PC-9 (cell line): ENCODE data around the gene PPP2R3A. TPM values are rescaled to one million over a fixed set of nuclear protein-coding genes. Genes with fewer than 3 reads are reported as not detected.

Experiments used
- Bru-seq: library from RNA; stranded (reverse); fragments of 400-500 nt; gene quantifications from one replicate; lab custom pipeline; 2021; lab: Mats Ljungman, UMichigan
- BruChase-seq, 2 experiments: library from RNA; stranded (reverse); fragments of 400-500 nt; gene quantifications; one replicate each; lab custom pipeline; 2021; lab: Mats Ljungman, UMichigan
- BruUV-seq: library from RNA; stranded (reverse); fragments of 400-500 nt; replicated peaks from 2 replicates; lab custom pipeline; 2021; lab: Mats Ljungman, UMichigan
- CTCF ChIA-PET: fragments of 300-600 bp; sonication (Branson Sonifier 250); formaldehyde crosslinking; loops from one replicate; lab custom pipeline; 2022; ENCODE audit warnings: antibody characterized with exemption; lab: Charles Lee
- POLR2A ChIA-PET: fragments of 300-600 bp; sonication (Branson Sonifier 250); formaldehyde crosslinking; loops from one replicate; lab custom pipeline; 2022; ENCODE audit warnings: antibody characterized with exemption; ENCODE audit not compliant: unreplicated experiment; lab: Charles Lee
- DNase-seq, 2 experiments: peaks; one replicate each; pipeline versions ENCODE4 v3.0.0 to v3.0.0-alpha.2; 2015 to 2022; ENCODE audit warnings: mixed read lengths in 1 of 2
- H2AFZ ChIP-seq: fragments of 200-600 bp; sonication (generic); 2 replicates; pipeline ENCODE4 v1.8.1; 2017; ENCODE audit warnings: antibody characterized with exemption
- H3F3A ChIP-seq: fragments of 200-600 bp; sonication (generic); 2 replicates; pipeline ENCODE4 v1.8.1; 2017; ENCODE audit warnings: antibody characterized with exemption, mild to moderate bottlenecking, low read depth; ENCODE audit not compliant: insufficient read depth
- H3K27ac ChIP-seq: fragments of 200-600 bp; sonication (generic); 2 replicates; pipeline ENCODE4 v1.6.1; 2016; ENCODE audit warnings: mixed run types
- H3K27me3 ChIP-seq: fragments of 200-600 bp; sonication (generic); 2 replicates; pipeline ENCODE4 v1.6.1; 2016; ENCODE audit warnings: low read depth, mixed run types; ENCODE audit not compliant: insufficient read depth
- H3K36me3 ChIP-seq: fragments of 200-600 bp; sonication (generic); 2 replicates; pipeline ENCODE4 v1.6.1; 2016; ENCODE audit warnings: low read depth, mixed run types
- H3K4me1 ChIP-seq: fragments of 200-600 bp; sonication (generic); replicated peaks from 2 replicates; pipeline ENCODE4 v1.6.1; 2016; ENCODE audit warnings: mixed run types; ENCODE audit not compliant: insufficient read depth
- H3K4me2 ChIP-seq: fragments of 200-600 bp; sonication (generic); 2 replicates; pipeline ENCODE4 v1.6.1; 2017; ENCODE audit warnings: mixed run types
- H3K4me3 ChIP-seq: fragments of 200-600 bp; sonication (generic); 2 replicates; pipeline ENCODE4 v1.6.1; 2016; ENCODE audit warnings: mixed run types
- H3K79me2 ChIP-seq: fragments of 200-600 bp; sonication (generic); 2 replicates; pipeline ENCODE4 v1.6.1; 2017; ENCODE audit warnings: low read depth, mixed run types
- H3K9me2 ChIP-seq: fragments of 200-600 bp; sonication (generic); 2 replicates; pipeline ENCODE4 v1.8.1; 2017; ENCODE audit warnings: mild to moderate bottlenecking; ENCODE audit not compliant: insufficient read depth
- H3K9me3 ChIP-seq: fragments of 200-600 bp; sonication (generic); 2 replicates; pipeline ENCODE4 v1.8.1; 2016; ENCODE audit warnings: low read depth; ENCODE audit not compliant: insufficient read depth
- H4K20me1 ChIP-seq: fragments of 200-600 bp; sonication (generic); 2 replicates; pipeline ENCODE4 v1.8.1; 2017; ENCODE audit not compliant: insufficient read depth
- CTCF ChIP-seq: fragments of 200-600 bp; sonication (generic); conservative IDR thresholded peaks from 2 replicates; pipeline ENCODE4 v1.6.1; 2017; ENCODE audit warnings: mixed run types, antibody characterized with exemption, mild to moderate bottlenecking, moderate library complexity
- EZH2 ChIP-seq: fragments of 200-600 bp; sonication (generic); IDR thresholded peaks from 2 replicates; pipeline ENCODE4 v1.8.0; 2017; ENCODE audit warnings: antibody characterized with exemption, low read depth
- intact Hi-C: fragments of 100-400 bp; cut with micrococcal nuclease; formaldehyde crosslinking; loops from one replicate; pipeline ENCODE4 v1.10.0; 2022; ENCODE audit not compliant: unreplicated experiment
- long read RNA-seq: library from polyadenylated mRNA; stranded (forward); transcript quantifications from one replicate; pipeline ENCODE4 v2.0.0, GENCODE V29; 2022
- total RNA-seq: library from RNA; stranded (reverse); gene quantifications from 2 replicates; pipeline ENCODE4 v1.2.3, GENCODE V29; 2021

The PPP2R3A gene
- total RNA-seq, result 30.0 and 42.6 TPM in 2 replicates
- Bru-seq, nascent RNA, result percentile 94 among the genes with signal in this experiment
- BruChase-seq, experiment 1, labeled RNA remaining after a 2-hour chase, result percentile 89 among the genes with signal in this experiment
- BruChase-seq, experiment 2, labeled RNA remaining after a 6-hour chase, result percentile 83 among the genes with signal in this experiment
- long read RNA-seq, full-length matches to known transcripts, result 12 of 48 reads
- long read RNA-seq, partial matches to known transcripts, result 5 of 48 reads
- long read RNA-seq, other reads (novel, unspliced or antisense), result 31 of 48 reads

GRCh38 chr3:135965506-135966270 is at the start of gene PPP2R3A:
TSS of gene PPP2R3A (plus strand) at chr3:135965728. CDS start at chr3:136001499, 35,771 bp downstream.
- no peaks in the 10 kb centered on the region for H3K27me3 ChIP-seq
- peaks cover 45% of the 10 kb centered on the region for H3K79me2 ChIP-seq
- peak within 1 kb of the TSS; percentile 89 for H2AFZ ChIP-seq
- H4K20me1 ChIP-seq, result no peaks in the 10 kb centered on the region
- ChIA-PET POLR2A (interaction anchor here (0.6 to 0.7 kb wide), 2 partner anchors 44 to 850 kb away, joined by 4 read pairs; no protein-coding TSS in a partner anchor), CTCF (interaction anchor here (0.9 to 1.0 kb wide), 2 partner anchors 44 to 76 kb away, joined by 3 to 4 read pairs; no protein-coding TSS in a partner anchor)
- H3F3A ChIP-seq, result peaks cover 7% of the 10 kb centered on the region; the same call in 1 of the 2 replicates
- H3K9me2 ChIP-seq, result peaks cover 3% of the 10 kb centered on the region; the same call in 1 of the 2 replicates
- TF ChIP-seq CTCF (no peak), EZH2 (no peak)
- peaks cover under 1% of the 10 kb centered on the region; the same call in 1 of the 2 replicates for H3K9me3 ChIP-seq
- peaks cover 32% of the 10 kb centered on the region for H3K4me1 ChIP-seq
- no TSS peak for BruUV-seq
- peak within 1 kb of the TSS; percentile 85 for H3K4me3 ChIP-seq
- H3K27ac ChIP-seq, result peak within 1 kb of the TSS; percentile 49
- intact Hi-C loops, result loop anchor here (1.0 to 2.0 kb wide), 5 partner anchors 30 to 77 kb away; no protein-coding TSS in a partner anchor
- H3K36me3 ChIP-seq, result no peaks in the 10 kb centered on the region
- H3K4me2 ChIP-seq, result peak within 1 kb of the TSS; percentile 92
- DNase-seq, result peak; percentile 70 to 93

- Histone ChIP-seq H3K4me2 (no peak overlapping the region), H3K27me3 (no peaks in the 10 kb centered on the region), H3K36me3 (no peaks in the 10 kb centered on the region), H3K27ac (no peak overlapping the region), H3K9me3 (no peaks in the 10 kb centered on the region; the same call in 1 of the 2 replicates), H3F3A (no peaks in the 10 kb centered on the region), H2AFZ (no peak overlapping the region), H4K20me1 (no peaks in the 10 kb centered on the region), H3K79me2 (no peaks in the 10 kb centered on the region), H3K4me1 (no peaks in the 10 kb centered on the region), H3K4me3 (no peak overlapping the region), H3K9me2 (no peaks in the 10 kb centered on the region)
- DNase-seq, result no peak
- intact Hi-C loops, result no loop called here
- POLR2A ChIA-PET, result interaction anchor here (0.6 kb wide), 1 partner anchor 297 kb away, joined by 18 read pairs; no protein-coding TSS in a partner anchor
- CTCF ChIA-PET, result no interaction called here
- BruUV-seq, result no TSS peak
- no peak for TF ChIP-seq CTCF
- no peak for TF ChIP-seq EZH2
Measured at GRCh38 chr3:135916310-135916709, 49.2 kb upstream of the PPP2R3A start.

GRCh38 chr3:135917076-135917475 is 48.5 kb upstream of the PPP2R3A start:
- Histone ChIP-seq H2AFZ (peak overlapping the region; percentile 15; the same call in 1 of the 2 replicates), H3K9me2 (no peaks in the 10 kb centered on the region), H3K4me2 (no peak overlapping the region), H3K27me3 (no peaks in the 10 kb centered on the region), H3K4me1 (no peaks in the 10 kb centered on the region), H3K27ac (no peak overlapping the region), H4K20me1 (no peaks in the 10 kb centered on the region), H3K79me2 (no peaks in the 10 kb centered on the region), H3K9me3 (no peaks in the 10 kb centered on the region; the same call in 1 of the 2 replicates), H3K4me3 (no peak overlapping the region), H3F3A (no peaks in the 10 kb centered on the region), H3K36me3 (no peaks in the 10 kb centered on the region)
- intact Hi-C loops, result no loop called here
- CTCF ChIA-PET, result no interaction called here
- no peak for TF ChIP-seq EZH2
- TF ChIP-seq CTCF, result no peak
- DNase-seq, result no peak
- no TSS peak for BruUV-seq
- POLR2A ChIA-PET, result interaction anchor here (0.6 kb wide), 1 partner anchor 296 kb away, joined by 18 read pairs; no protein-coding TSS in a partner anchor
